Neutrophil (primary cell): ENCODE results near the gene LNX2.

Experiments used
- H3K27ac ChIP-seq: fragments of 200-600 bp; sonication (generic); 2 replicates; pipeline ENCODE4 v1.5.1; 2016; ENCODE audit warnings: mild to moderate bottlenecking, moderate library complexity
- H3K27me3 ChIP-seq: fragments of 200-600 bp; sonication (generic); 2 replicates; pipeline ENCODE4 v1.6.0; 2016; ENCODE audit warnings: mild to moderate bottlenecking
- H3K36me3 ChIP-seq: fragments of 200-600 bp; sonication (generic); 2 replicates; pipeline ENCODE4 v1.5.1; 2017
- H3K4me1 ChIP-seq, 2 experiments: fragments of 200-600 bp in 1 of 2; sonication (generic) in 1 of 2; 1 replicate in 1 of 2; 2 replicates in 1 of 2; pipeline versions ENCODE4 v1.5.1 to v1.6.1; 2013 to 2016; ENCODE audit warnings: low read depth in 1 of 2, low read length in 1 of 2, mild to moderate bottlenecking in 1 of 2, moderate library complexity in 1 of 2; ENCODE audit not compliant: control insufficient read depth in 1 of 2, insufficient read depth in 1 of 2
- H3K4me3 ChIP-seq, 2 experiments: fragments of 200-600 bp in 1 of 2; sonication (generic) in 1 of 2; 1 replicate in 1 of 2; 2 replicates in 1 of 2; pipeline ENCODE4 v1.5.1; 2013 to 2016; ENCODE audit warnings: low read depth in 1 of 2, low read length in 1 of 2, mild to moderate bottlenecking in 1 of 2, moderate library complexity in 1 of 2
- H3K9me3 ChIP-seq: fragments of 200-600 bp; sonication (generic); 2 replicates; pipeline ENCODE4 v1.5.1; 2016
- CTCF ChIP-seq: fragments of 200-600 bp; sonication (generic); IDR thresholded peaks from 2 replicates; pipeline ENCODE4 v1.5.1; 2016; ENCODE audit warnings: antibody characterized with exemption

Gene LNX2

GRCh38 chr13:27621366-27622101, 1.2 kb upstream of the LNX2 start, which contains the start of gene POLR1D:
Gene POLR1D, plus strand, starts transcription at chr13:27621892. Its CDS starts 92 bp downstream, at chr13:27621984.
- H3K27ac ChIP-seq = peak within 1 kb of the TSS; percentile 91
- no peaks in the 10 kb centered on the region for H3K36me3 ChIP-seq
- peaks cover 25 to 30% of the 10 kb centered on the region in 2 experiments for H3K4me1 ChIP-seq
- H3K27me3 ChIP-seq = no peaks in the 10 kb centered on the region
- H3K4me3 ChIP-seq = peak within 1 kb of the TSS; percentile 92 to 99
- no peaks in the 10 kb centered on the region for H3K9me3 ChIP-seq
- peak; percentile 39 for TF ChIP-seq CTCF

GRCh38 chr13:27621116-27621365, 712 bp upstream of the LNX2 start:
- no peak for TF ChIP-seq CTCF
- Histone ChIP-seq H3K36me3 (no peaks in the 10 kb centered on the region), H3K27me3 (no peaks in the 10 kb centered on the region), H3K4me3 (peak overlapping the region; percentile 92 to 99), H3K27ac (peak overlapping the region; percentile 91), H3K4me1 (peaks cover 25 to 30% of the 10 kb centered on the region in 2 experiments), H3K9me3 (no peaks in the 10 kb centered on the region)

GRCh38 chr13:27619728-27620376, 477 bp downstream of the LNX2 start:
- no peak for TF ChIP-seq CTCF
- Histone ChIP-seq H3K4me3 (peak overlapping the region; percentile 92 to 99), H3K4me1 (peaks cover 25 to 30% of the 10 kb centered on the region in 2 experiments), H3K36me3 (no peaks in the 10 kb centered on the region), H3K27ac (peak overlapping the region; percentile 91), H3K9me3 (no peaks in the 10 kb centered on the region), H3K27me3 (no peaks in the 10 kb centered on the region)

- Histone ChIP-seq H3K36me3 (no peaks in the 10 kb centered on the region), H3K4me1 (peaks cover 25 to 30% of the 10 kb centered on the region in 2 experiments), H3K4me3 (peak overlapping the region; percentile 92 to 99), H3K27me3 (no peaks in the 10 kb centered on the region), H3K9me3 (no peaks in the 10 kb centered on the region), H3K27ac (peak overlapping the region; percentile 91)
- TF ChIP-seq CTCF = no peak
These were observed 1.1 kb downstream of the LNX2 start for GRCh38 chr13:27619093-27619727.

- no peak for TF ChIP-seq CTCF
- Histone ChIP-seq H3K36me3 (no peaks in the 10 kb centered on the region), H3K9me3 (no peaks in the 10 kb centered on the region), H3K4me3 (no peak overlapping the region), H3K27ac (no peak overlapping the region), H3K4me1 (peaks cover 23 to 25% of the 10 kb centered on the region in 2 experiments), H3K27me3 (no peaks in the 10 kb centered on the region)
These were observed 2.4 kb downstream of the LNX2 start for GRCh38 chr13:27617881-27618321.
